Esophagus muscularis mucosa (tissue), 4 donors: ENCODE results near the gene RTP5.

Experiments
- CTCF ChIP-seq, 3 experiments: fragments of 200-600 bp in 2 of 3; fragments of 450-650 bp in 1 of 3; sonication (generic) in 2 of 3; IDR thresholded peaks; one replicate each; pipeline ENCODE4 v1.5.1; 2017 to 2019; ENCODE audit warnings: antibody characterized with exemption in 3 of 3, mild to moderate bottlenecking in 2 of 3, moderate library complexity in 1 of 3
- EP300 ChIP-seq: sonication (generic); formaldehyde crosslinking; IDR thresholded peaks from one replicate; pipeline ENCODE4 v1.6.1; 2017; ENCODE audit warnings: antibody characterized with exemption
- POLR2A ChIP-seq: fragments of 450-650 bp; IDR thresholded peaks from one replicate; pipeline ENCODE4 v1.6.1; 2017; ENCODE audit warnings: antibody characterized with exemption, moderate library complexity, mild to moderate bottlenecking, low read depth
- POLR2AphosphoS5 ChIP-seq, 2 donors: sonication (generic); formaldehyde crosslinking; IDR thresholded peaks; one replicate each; pipeline ENCODE4 v1.6.1; 2017; ENCODE audit warnings: antibody characterized with exemption in 2 of 2

GRCh38 chr2:241870081-241870541 is 582 bp downstream of the RTP5 start:
- no peak for TF ChIP-seq POLR2AphosphoS5 (IDR thresholded peaks at IDR 0.05)
- TF ChIP-seq CTCF (IDR thresholded peaks at IDR 0.05) = no peak
- no peak for TF ChIP-seq POLR2A
- TF ChIP-seq EP300 = no peak
